Sigmoid colon (tissue), 4 donors: ENCODE data around the gene IFITM10.

Experiments
- EP300 ChIP-seq, 4 donors: sonication (generic); formaldehyde crosslinking; IDR thresholded peaks; one replicate each; pipeline ENCODE4 v1.6.1; 2017; ENCODE audit warnings: antibody characterized with exemption in 4 of 4
- POLR2A ChIP-seq, 2 donors: fragments of 450-650 bp; IDR thresholded peaks; one replicate each; pipeline ENCODE4 v1.6.1; 2016; ENCODE audit warnings: antibody characterized with exemption in 2 of 2, mild to moderate bottlenecking in 2 of 2, moderate library complexity in 2 of 2
- POLR2AphosphoS5 ChIP-seq, 4 donors: sonication (generic); formaldehyde crosslinking; IDR thresholded peaks; one replicate each; pipeline ENCODE4 v1.6.1; 2017; ENCODE audit warnings: antibody characterized with exemption in 4 of 4
- TF ChIP-seq, protein P1 (sequence below), 4 experiments: fragments of 450-650 bp in 3 of 4; fragments of 200-600 bp in 1 of 4; IDR thresholded peaks; one replicate each; pipeline ENCODE4 v1.5.1; 2016 to 2019; ENCODE audit warnings: antibody characterized with exemption in 4 of 4, mild to moderate bottlenecking in 3 of 4, moderate library complexity in 2 of 4

DNA sequence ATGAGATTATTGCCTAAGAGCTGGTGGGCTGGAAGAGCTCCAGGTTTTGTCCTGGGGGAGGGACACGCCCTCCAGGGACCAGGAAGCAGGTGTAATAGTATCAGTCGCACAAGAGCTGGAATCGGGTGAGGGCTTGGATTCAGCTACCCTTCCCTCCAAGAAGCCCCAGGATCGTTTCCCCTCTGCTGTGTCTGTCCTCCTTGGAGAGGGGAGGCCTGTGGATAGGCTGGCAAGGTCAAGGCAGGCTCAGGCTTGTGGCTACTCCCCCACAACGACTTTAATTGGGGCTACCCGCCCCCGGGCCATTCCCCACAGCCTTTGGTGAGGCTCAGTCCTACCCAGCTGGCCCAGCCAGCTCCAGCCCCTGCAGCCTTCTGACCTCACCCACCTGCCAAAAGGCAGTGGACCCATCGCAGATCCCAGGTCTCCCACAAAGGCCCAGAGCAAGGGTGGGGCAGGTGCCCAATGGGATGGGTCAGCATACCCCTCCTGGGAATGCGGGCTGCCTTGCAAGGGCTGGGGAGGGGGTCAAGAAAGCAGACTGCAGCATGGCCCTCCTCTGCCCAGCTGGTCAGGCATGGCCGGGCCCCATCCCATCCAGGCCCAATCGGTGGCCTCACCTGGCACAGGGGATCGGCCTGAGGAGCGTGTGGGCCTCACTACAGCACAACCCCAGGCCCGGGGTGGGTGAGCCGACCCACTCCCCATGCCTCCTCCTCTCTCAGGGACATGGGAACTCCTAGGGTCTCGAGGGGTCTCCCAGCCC, 12.3 kb upstream of the IFITM10 start:
- TF ChIP-seq, protein P1, sequence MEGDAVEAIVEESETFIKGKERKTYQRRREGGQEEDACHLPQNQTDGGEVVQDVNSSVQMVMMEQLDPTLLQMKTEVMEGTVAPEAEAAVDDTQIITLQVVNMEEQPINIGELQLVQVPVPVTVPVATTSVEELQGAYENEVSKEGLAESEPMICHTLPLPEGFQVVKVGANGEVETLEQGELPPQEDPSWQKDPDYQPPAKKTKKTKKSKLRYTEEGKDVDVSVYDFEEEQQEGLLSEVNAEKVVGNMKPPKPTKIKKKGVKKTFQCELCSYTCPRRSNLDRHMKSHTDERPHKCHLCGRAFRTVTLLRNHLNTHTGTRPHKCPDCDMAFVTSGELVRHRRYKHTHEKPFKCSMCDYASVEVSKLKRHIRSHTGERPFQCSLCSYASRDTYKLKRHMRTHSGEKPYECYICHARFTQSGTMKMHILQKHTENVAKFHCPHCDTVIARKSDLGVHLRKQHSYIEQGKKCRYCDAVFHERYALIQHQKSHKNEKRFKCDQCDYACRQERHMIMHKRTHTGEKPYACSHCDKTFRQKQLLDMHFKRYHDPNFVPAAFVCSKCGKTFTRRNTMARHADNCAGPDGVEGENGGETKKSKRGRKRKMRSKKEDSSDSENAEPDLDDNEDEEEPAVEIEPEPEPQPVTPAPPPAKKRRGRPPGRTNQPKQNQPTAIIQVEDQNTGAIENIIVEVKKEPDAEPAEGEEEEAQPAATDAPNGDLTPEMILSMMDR (IDR thresholded peaks at IDR 0.05): no peak
- TF ChIP-seq POLR2AphosphoS5 (IDR thresholded peaks at IDR 0.05) (peak in 3 of 4 donors; percentile 19 to 37 (median 34)), POLR2A (IDR thresholded peaks at IDR 0.05) (peak in 1 of 2 donors; percentile 67), EP300 (IDR thresholded peaks at IDR 0.05) (no peak)
